GM12874 (cell line): ENCODE measurements around the gene MICU1.

Source experiments
- TF ChIP-seq, protein P1 (sequence below): IDR thresholded peaks from 2 replicates; pipeline ENCODE4 v1.5.1; 2011; ENCODE audit warnings: low read depth, mild to moderate bottlenecking, control low read depth, low read length, moderate library complexity; ENCODE audit not compliant: insufficient read depth

MICU1 gene

DNA sequence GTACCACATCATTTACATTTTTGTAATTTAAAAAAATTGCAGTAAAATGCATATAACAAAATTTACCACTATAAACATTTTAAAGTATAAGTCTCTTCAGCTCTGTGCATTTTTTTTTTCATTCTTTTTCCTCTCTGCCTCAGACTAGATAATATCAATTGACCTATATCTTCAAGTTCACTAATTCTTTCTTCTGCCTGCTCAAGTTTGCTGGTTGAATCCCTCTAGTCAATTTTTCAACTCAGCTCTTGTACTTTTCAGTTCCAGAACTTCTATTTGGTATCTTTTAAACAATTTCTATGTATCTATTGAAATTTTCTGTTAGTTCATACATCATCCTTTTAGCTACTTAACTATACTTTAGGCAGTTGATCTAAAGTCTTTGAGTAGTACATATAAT lies 112.0 kb downstream of the MICU1 start:
- TF ChIP-seq, protein P1, sequence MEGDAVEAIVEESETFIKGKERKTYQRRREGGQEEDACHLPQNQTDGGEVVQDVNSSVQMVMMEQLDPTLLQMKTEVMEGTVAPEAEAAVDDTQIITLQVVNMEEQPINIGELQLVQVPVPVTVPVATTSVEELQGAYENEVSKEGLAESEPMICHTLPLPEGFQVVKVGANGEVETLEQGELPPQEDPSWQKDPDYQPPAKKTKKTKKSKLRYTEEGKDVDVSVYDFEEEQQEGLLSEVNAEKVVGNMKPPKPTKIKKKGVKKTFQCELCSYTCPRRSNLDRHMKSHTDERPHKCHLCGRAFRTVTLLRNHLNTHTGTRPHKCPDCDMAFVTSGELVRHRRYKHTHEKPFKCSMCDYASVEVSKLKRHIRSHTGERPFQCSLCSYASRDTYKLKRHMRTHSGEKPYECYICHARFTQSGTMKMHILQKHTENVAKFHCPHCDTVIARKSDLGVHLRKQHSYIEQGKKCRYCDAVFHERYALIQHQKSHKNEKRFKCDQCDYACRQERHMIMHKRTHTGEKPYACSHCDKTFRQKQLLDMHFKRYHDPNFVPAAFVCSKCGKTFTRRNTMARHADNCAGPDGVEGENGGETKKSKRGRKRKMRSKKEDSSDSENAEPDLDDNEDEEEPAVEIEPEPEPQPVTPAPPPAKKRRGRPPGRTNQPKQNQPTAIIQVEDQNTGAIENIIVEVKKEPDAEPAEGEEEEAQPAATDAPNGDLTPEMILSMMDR: no peak

DNA sequence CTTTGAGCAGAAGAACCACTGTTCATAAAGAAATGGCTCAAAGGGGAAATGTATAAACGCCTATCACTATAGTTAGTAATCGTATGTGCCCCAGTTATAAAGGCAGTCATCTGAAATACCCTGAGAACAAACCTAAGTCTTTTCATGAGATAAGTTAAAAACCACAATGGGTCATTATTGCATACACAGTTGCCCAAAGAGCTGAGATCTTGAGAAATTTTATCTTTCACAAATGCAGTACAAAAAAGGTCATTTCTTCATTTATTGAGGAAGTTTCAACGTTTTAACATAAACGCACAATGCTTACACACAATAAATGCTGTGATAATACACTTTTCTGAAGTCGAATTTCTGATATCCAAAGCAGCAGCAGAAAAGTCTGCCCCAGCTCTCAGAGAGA lies 114.4 kb downstream of the MICU1 start:
- TF ChIP-seq, protein P1: no peak

DNA sequence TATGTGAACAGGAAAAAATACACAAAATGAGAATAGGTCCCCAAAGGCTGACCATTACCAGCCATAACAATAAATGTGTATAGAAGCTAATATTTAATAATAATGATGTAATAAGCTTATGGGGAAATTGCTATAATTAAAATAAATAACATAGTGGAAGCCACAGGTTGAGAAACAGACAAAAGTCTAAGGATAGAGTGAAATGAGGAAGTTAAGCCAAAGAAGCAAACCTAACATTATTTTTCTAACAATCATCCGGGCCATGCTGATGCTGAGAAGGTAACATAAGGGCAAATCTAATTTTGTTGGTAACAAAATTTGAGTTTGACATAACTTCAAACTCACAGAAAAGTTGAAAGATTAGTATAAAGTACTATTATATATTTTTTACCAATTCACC lies 115.9 kb downstream of the MICU1 start:
- TF ChIP-seq, protein P1: no peak

DNA sequence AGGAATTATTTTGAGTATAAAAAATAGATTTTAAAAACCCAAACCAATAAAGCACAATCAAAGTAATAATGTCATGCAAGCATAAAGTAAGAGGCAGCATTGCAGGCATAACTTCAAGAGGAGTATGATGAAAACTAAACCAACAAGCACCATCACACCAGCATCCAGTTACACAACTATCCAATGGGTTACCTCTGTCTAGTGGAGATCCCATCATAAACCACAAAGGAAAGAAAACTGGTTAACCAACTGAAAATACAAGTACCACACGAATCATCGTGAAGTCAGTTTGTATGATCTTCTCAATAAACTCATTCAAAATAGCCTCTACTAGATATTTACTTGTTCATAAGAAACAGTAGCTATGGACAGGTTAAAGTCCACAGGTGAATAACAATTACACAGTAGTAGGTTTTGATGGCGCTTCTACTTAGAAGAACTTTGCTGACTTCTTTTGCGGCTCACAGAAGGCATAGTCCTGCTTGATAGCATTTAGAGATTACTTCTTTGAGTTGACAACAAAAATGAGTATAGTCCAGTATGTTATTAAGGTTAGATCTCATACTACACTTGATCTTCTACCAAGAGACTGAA lies 116.6 kb downstream of the MICU1 start:
- TF ChIP-seq, protein P1: no peak

DNA sequence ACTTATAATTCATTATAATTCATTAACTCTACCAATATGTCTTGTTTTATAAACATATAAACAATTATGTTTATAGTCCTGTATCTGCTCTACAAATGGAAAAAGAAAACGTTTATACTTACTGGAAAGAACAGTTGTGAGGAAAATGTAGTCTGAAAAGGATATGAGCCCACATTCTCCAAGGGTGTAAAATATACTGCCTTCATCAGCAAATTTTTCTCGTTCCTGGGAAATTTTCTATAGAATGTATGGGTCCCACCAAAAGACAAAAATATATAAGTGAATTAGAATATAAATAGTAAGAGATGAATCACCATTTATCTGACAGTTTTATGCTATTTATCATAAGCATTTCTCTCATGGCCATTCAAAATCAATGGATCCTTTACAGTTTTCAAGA lies 117.8 kb downstream of the MICU1 start:
- TF ChIP-seq, protein P1: no peak

DNA sequence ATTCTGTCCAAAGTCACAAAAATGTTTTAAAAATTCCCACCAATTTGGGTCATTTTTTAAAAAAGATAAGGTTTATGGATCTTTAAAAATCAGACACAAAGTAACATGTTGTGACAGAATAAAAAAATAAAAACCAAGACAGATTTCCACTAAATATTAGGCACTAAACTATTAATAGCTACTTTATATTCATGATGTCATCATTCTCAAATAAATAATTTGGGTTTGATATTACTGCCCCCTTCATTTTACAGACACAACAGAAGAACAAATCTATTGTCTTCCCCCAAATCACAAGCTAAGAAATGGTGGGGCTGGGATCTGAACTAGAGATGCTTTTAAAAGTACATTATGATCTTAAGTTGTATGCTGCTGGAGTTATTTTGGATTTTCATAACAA lies 119.4 kb downstream of the MICU1 start:
- TF ChIP-seq, protein P1: no peak

DNA sequence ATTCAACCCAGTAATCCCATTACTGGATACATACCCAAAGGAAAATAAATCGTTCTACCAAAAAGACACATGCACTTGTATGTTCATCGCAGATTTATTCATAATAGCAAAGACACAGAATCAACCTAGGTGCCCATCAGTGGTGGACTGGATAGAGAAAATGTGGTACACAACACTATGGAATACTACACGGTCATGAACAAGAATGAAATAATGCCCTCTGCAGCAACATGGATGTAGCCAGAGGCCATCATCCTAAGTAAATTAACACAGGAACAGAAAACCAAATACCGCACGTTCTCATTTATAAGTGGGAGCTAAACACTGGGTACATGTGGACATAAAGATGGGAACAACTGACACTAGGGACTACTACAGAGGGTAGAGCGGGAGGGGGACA lies 120.4 kb downstream of the MICU1 start:
- TF ChIP-seq, protein P1: no peak
